NB4 (cell line): Measurements from ENCODE around the gene RASSF3.

Experiments
- DNase-seq: peaks from one replicate; pipeline ENCODE4 v3.0.0; 2010; ENCODE audit warnings: low read depth
- H3K4me3 ChIP-seq: one replicate; pipeline ENCODE4 v1.5.1; 2011; ENCODE audit warnings: mild to moderate bottlenecking, low read depth, low read length, moderate library complexity
- MYC ChIP-seq: IDR thresholded peaks from 2 replicates; pipeline ENCODE4 v1.6.1; 2011; ENCODE audit warnings: low read depth, low read length
- POLR2A ChIP-seq: IDR thresholded peaks from 2 replicates; pipeline ENCODE4 v1.6.1; 2011; ENCODE audit warnings: mild to moderate bottlenecking; ENCODE audit not compliant: insufficient read length; ENCODE audit errors: extremely low read depth
- TF ChIP-seq, protein P1 (sequence below): IDR thresholded peaks from 2 replicates; pipeline ENCODE4 v1.6.1; 2011; ENCODE audit warnings: low read depth, low read length
- TF ChIP-seq, protein P2 (sequence below): IDR thresholded peaks from one replicate; pipeline ENCODE4 v1.5.1; 2012; ENCODE audit warnings: low read depth, low read length

Gene RASSF3, protein sequence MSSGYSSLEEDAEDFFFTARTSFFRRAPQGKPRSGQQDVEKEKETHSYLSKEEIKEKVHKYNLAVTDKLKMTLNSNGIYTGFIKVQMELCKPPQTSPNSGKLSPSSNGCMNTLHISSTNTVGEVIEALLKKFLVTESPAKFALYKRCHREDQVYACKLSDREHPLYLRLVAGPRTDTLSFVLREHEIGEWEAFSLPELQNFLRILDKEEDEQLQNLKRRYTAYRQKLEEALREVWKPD

DNA sequence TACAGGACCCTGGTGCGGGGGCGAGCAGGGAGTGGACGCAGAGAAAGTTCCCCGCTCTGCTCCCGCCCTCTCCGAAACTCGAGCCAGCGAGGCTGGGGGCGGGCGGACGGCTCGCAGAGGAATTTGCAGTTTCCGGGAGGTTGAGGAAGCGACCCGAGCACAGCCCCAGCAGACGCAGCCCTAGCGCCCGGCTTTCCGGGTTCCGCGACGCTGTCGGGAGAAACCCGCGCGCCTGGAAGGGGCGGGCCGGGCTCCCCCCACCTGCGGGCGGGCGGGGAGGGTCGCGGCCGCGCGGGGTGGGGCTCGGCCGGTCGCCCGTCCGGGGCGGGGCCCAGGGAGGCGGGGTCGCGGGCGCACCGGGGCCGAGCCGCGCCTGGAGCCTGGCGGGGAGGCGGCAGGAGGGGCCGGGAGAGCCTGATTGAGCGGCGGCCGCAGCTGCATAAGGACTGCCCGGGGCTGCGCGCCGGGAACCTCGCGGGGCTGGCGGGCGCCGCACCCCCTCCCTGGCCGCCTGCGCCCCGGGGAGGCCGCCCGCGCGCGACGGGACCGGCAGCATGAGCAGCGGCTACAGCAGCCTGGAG lies at the start of gene RASSF3:
TSS of gene RASSF3 (plus strand) at position 417 of the 581 bp plus-strand sequence. CDS start at position 555, 138 bp downstream.
- TF ChIP-seq MYC, result no peak
- TF ChIP-seq POLR2A, result peak; percentile 44
- DNase-seq, result peak; percentile 93
- peak within 1 kb of the TSS; percentile 84 for H3K4me3 ChIP-seq

DNA sequence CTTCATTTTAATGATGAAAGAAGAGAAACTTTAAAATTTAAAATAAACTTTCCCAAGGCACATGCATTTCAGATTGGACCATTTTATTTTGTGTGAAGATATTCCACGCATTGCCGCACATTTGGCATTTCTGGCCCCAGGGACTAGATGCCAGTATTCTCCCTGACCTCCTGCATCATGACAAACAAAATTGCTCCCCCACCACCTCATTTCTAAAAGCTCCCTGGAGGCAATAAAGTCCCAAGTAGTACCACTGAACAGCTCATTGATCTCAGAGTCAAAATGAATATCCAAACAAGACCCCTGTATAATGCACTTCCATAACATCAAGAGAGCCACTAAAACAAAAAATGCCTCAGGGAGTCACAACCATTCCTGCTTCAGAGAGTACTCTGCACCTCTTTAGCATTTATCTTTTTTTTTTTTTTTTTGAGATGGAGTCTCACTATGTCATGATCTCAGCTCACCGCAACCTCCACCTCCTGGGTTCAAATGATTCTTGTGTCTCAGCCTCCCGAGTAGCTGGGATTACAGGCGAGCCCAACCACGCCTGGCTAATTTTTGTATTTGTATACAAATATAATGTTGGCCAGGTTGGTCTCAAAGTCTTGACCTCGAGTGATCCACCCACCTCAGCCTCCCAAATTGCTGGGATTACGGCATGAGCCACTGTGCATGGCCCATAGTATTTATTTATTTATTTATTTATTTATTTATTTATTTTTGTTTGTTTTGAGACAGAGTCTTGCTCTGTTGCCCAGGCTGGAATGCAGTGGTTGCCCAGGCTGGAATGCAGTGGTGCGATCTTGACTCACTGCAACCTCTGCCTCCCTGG lies 48.8 kb upstream of the RASSF3 start:
- TF ChIP-seq, protein P1, sequence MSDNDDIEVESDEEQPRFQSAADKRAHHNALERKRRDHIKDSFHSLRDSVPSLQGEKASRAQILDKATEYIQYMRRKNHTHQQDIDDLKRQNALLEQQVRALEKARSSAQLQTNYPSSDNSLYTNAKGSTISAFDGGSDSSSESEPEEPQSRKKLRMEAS, result no peak
- TF ChIP-seq POLR2A (no peak), MYC (no peak)
- TF ChIP-seq, protein P2, sequence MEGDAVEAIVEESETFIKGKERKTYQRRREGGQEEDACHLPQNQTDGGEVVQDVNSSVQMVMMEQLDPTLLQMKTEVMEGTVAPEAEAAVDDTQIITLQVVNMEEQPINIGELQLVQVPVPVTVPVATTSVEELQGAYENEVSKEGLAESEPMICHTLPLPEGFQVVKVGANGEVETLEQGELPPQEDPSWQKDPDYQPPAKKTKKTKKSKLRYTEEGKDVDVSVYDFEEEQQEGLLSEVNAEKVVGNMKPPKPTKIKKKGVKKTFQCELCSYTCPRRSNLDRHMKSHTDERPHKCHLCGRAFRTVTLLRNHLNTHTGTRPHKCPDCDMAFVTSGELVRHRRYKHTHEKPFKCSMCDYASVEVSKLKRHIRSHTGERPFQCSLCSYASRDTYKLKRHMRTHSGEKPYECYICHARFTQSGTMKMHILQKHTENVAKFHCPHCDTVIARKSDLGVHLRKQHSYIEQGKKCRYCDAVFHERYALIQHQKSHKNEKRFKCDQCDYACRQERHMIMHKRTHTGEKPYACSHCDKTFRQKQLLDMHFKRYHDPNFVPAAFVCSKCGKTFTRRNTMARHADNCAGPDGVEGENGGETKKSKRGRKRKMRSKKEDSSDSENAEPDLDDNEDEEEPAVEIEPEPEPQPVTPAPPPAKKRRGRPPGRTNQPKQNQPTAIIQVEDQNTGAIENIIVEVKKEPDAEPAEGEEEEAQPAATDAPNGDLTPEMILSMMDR, result no peak
- no peak overlapping the region for H3K4me3 ChIP-seq
- no peak for DNase-seq

DNA sequence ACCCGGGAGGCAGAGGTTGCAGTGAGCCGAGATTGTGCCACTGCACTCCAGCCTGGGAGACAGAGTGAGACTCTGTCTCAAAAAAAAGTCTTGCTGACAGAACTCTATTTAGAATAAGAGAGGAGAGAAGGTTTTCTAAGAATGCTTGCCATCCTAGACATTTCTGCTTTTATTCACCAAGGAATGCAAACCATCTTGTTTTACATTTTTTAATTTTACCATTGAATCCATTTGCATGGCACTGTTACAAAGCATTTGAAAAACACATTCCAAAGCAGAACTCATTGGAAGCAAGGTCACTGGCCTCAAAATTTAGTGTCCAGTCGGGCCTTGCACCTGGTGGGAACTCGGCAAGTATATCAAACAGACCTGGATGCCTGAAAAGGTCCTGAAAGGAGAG lies 44.2 kb upstream of the RASSF3 start:
- no peak overlapping the region for H3K4me3 ChIP-seq
- no peak for DNase-seq
- TF ChIP-seq, protein P1, result no peak

DNA sequence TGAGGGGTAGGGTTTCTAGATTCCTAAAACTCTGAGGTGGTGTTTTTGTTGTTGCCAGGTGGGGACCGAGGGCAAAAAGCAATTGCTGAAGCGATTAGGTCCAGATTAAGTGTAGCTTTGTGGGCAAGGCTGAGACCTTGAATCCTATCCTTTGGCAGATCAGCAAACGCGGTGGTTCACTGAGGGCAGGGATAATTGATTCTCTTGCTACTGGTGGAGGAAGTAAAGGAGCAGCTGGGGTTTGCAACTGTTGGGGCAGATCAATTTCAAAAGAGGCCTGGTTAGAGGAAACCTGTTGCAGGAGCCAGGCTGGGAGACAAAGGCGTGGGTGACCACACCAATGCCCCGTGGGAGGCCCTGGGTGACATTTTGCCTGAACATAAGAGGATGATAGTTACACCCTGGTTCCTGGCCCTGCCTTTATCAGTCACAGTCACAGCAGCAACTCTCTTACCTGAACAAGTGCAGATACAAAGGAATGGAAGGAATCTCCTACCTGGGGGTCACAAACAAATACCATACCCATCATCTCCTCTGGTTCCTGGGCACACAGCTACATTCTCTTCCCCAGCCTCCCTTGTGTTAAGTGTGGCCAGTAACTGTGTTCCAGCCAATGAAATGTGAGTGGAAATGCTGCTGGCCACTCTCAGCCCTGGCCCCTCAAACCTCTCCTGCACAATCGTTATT lies 43.3 kb upstream of the RASSF3 start:
- DNase-seq, result peak; percentile 93
- TF ChIP-seq, protein P1, result peak; percentile 38; the same call in 1 of the 2 replicates
- TF ChIP-seq, protein P2, result no peak
- TF ChIP-seq MYC, result peak; percentile 59; the same call in 1 of the 2 replicates
- no peak overlapping the region for H3K4me3 ChIP-seq

DNA sequence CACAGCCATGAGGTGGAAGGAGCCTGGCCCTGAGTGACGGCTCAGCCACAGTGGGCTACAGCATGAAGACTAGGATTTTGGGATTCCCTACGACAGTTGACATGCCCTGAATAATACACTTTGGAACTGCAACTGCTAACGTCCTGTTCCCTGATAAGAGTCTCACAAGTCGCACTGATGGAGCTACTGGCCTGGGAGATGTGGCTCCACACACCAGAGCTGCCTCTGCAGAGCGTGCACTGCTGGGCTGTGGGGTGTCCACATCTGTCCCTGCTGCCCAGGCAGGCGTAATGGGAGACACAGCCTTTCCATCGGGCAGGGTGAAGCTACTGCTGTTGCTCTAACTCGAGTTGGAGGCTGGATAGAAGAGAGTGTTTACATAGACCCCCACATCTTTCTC lies 42.7 kb upstream of the RASSF3 start:
- TF ChIP-seq, protein P2, result no peak
- TF ChIP-seq, protein P1, result no peak
- no peak for DNase-seq
- H3K4me3 ChIP-seq, result no peak overlapping the region

DNA sequence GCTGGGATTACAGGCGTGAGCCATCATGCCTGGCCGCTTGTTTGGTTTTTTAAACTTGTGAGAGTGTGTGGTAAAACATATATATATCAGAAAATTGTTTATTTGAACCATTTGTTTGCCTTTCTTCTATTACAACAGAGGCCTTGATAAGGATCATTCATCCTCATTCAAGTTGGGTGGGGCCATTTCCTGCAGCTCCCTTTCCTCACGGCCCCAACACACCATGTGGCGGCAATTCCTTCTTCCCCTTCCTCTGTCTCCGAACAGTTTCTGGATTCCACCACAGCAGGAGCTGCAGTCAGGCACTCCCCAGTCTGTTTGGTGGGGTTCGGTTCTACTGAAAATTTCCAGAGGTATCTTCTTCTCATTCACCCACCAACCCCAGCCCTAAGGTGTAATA lies 42.0 kb upstream of the RASSF3 start:
- no peak overlapping the region for H3K4me3 ChIP-seq
- TF ChIP-seq, protein P1, result no peak
- no peak for DNase-seq
